MM.1S (cell line): ENCODE data around the gene IMMP2L.

ENCODE experiments used
- EZH2 ChIP-seq: fragments of 300-600 bp; sonication (generic); optimal IDR thresholded peaks from 2 replicates; pipeline ENCODE3; 2017; ENCODE audit warnings: low read depth, mild to moderate bottlenecking, antibody characterized with exemption, low read length, mixed read lengths
- EZH2phosphoT487 ChIP-seq: fragments of 300-600 bp; sonication (generic); IDR thresholded peaks from 2 replicates; pipeline ENCODE4 v1.6.1; 2018; ENCODE audit warnings: antibody characterized with exemption, low read length
- TF ChIP-seq, protein P1 (sequence below): fragments of 300-600 bp; sonication (generic); IDR thresholded peaks from 2 replicates; pipeline ENCODE4 v1.5.1; 2016; ENCODE audit warnings: antibody characterized with exemption, low read length, mixed read lengths

DNA sequence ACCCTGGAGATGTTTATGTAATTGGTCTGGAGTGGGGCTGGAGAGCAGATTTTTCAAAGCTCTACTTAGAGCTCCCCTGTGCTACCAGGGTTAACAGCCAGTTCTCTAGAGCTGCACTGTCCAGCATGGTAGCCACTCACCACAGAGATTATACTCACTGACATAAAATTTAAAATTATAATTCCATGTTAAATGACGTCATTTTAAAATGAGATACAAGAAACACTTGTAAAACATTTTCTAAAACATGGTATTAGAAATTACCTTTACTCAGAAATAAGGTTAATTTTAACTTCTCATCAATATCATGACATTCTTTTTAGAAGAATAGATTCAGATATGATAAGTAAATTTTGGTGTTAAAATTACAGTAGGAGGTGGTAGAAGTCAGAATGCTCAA is 777.5 kb downstream of the IMMP2L start:
- TF ChIP-seq, protein P1, sequence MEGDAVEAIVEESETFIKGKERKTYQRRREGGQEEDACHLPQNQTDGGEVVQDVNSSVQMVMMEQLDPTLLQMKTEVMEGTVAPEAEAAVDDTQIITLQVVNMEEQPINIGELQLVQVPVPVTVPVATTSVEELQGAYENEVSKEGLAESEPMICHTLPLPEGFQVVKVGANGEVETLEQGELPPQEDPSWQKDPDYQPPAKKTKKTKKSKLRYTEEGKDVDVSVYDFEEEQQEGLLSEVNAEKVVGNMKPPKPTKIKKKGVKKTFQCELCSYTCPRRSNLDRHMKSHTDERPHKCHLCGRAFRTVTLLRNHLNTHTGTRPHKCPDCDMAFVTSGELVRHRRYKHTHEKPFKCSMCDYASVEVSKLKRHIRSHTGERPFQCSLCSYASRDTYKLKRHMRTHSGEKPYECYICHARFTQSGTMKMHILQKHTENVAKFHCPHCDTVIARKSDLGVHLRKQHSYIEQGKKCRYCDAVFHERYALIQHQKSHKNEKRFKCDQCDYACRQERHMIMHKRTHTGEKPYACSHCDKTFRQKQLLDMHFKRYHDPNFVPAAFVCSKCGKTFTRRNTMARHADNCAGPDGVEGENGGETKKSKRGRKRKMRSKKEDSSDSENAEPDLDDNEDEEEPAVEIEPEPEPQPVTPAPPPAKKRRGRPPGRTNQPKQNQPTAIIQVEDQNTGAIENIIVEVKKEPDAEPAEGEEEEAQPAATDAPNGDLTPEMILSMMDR: no peak
- no peak for TF ChIP-seq EZH2phosphoT487
- TF ChIP-seq EZH2: no peak
